ACC112 (cell line): ENCODE measurements around the gene HPS5.

ENCODE experiments used
- H2AFZ ChIP-seq: fragments of 200-600 bp; sonication (generic); one replicate; pipeline ENCODE4 v1.6.0; 2017; ENCODE audit warnings: antibody characterized with exemption, low read length; ENCODE audit not compliant: unreplicated experiment
- H3K27ac ChIP-seq: fragments of 200-600 bp; sonication (generic); 2 replicates; pipeline ENCODE4 v1.5.1; 2014; ENCODE audit warnings: low read depth, mild to moderate bottlenecking, antibody characterized with exemption, low read length, moderate library complexity
- H3K27me3 ChIP-seq: fragments of 200-600 bp; sonication (generic); 2 replicates; pipeline ENCODE4 v1.6.1; 2014; ENCODE audit warnings: mild to moderate bottlenecking, antibody characterized with exemption, low read length, moderate library complexity, mixed read lengths; ENCODE audit not compliant: insufficient read depth
- H3K36me3 ChIP-seq: fragments of 200-600 bp; sonication (generic); 2 replicates; pipeline ENCODE4 v1.6.1; 2016; ENCODE audit warnings: mild to moderate bottlenecking, antibody characterized with exemption, low read length, moderate library complexity, mixed read lengths; ENCODE audit not compliant: insufficient read depth
- H3K4me1 ChIP-seq: fragments of 200-600 bp; sonication (generic); one replicate; pipeline ENCODE4 v1.6.1; 2016; ENCODE audit warnings: low read length, mixed read lengths; ENCODE audit not compliant: insufficient read depth, unreplicated experiment, control insufficient read depth
- H3K4me3 ChIP-seq: fragments of 200-600 bp; sonication (generic); 2 replicates; pipeline ENCODE4 v1.5.1; 2014; ENCODE audit warnings: mild to moderate bottlenecking, low read depth, low read length
- H3K79me2 ChIP-seq: fragments of 200-600 bp; sonication (generic); one replicate; pipeline ENCODE4 v1.6.0; 2016; ENCODE audit warnings: low read length; ENCODE audit not compliant: control insufficient read depth, unreplicated experiment, insufficient read depth

HPS5 gene

GRCh38 chr11:18309691-18310090 is 12.2 kb downstream of the HPS5 start:
- no peak overlapping the region for H3K27ac ChIP-seq
- H3K4me1 ChIP-seq = peaks cover 23% of the 10 kb centered on the region
- H3K36me3 ChIP-seq = peaks cover 40% of the 10 kb centered on the region
- H2AFZ ChIP-seq = no peak overlapping the region
- H3K4me3 ChIP-seq = no peak overlapping the region
- H3K79me2 ChIP-seq = peaks cover 2% of the 10 kb centered on the region
- H3K27me3 ChIP-seq = no peaks in the 10 kb centered on the region

- no peak overlapping the region for H2AFZ ChIP-seq
- H3K4me1 ChIP-seq = peaks cover 15% of the 10 kb centered on the region
- no peaks in the 10 kb centered on the region for H3K79me2 ChIP-seq
- no peaks in the 10 kb centered on the region for H3K27me3 ChIP-seq
- H3K4me3 ChIP-seq = no peak overlapping the region
- no peak overlapping the region for H3K27ac ChIP-seq
- peaks cover 45% of the 10 kb centered on the region for H3K36me3 ChIP-seq
Observed at GRCh38 chr11:18308242-18308641, 13.7 kb downstream of the HPS5 start.

GRCh38 chr11:18307461-18308139 is 14.3 kb downstream of the HPS5 start:
- Histone ChIP-seq H3K79me2 (no peaks in the 10 kb centered on the region), H3K4me1 (peaks cover 9% of the 10 kb centered on the region), H3K4me3 (no peak overlapping the region), H3K27me3 (no peaks in the 10 kb centered on the region), H3K27ac (no peak overlapping the region), H2AFZ (no peak overlapping the region), H3K36me3 (peaks cover 45% of the 10 kb centered on the region)

DNA sequence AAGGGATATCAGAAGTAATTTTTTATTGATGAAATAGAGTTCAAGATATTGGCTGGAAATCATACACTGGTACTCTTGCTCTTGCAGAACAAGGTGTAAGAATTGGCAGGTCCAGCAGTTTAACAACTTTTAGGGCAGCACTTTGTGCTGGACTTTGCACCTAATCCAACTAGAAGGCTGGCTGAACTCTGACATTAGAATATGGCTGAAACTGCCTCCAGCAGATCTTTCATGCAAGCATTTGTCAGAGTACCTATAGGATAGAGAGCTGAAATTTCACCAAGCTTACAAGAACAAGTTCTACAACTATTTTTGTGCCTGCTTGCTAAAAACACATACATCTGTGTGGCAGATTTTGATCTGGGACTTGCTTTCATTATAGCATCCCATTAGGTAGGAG is 17.2 kb downstream of the HPS5 start:
- H3K79me2 ChIP-seq = no peaks in the 10 kb centered on the region
- no peak overlapping the region for H3K27ac ChIP-seq
- no peaks in the 10 kb centered on the region for H3K27me3 ChIP-seq
- peaks cover 43% of the 10 kb centered on the region for H3K36me3 ChIP-seq
- H3K4me1 ChIP-seq = no peaks in the 10 kb centered on the region
- no peak overlapping the region for H3K4me3 ChIP-seq
- no peak overlapping the region for H2AFZ ChIP-seq

GRCh38 chr11:18299721-18300120 is 22.2 kb downstream of the HPS5 start:
- Histone ChIP-seq H3K27me3 (no peaks in the 10 kb centered on the region), H3K4me1 (no peaks in the 10 kb centered on the region), H3K79me2 (no peaks in the 10 kb centered on the region), H2AFZ (no peak overlapping the region), H3K27ac (no peak overlapping the region), H3K36me3 (peaks cover 43% of the 10 kb centered on the region), H3K4me3 (no peak overlapping the region)

DNA sequence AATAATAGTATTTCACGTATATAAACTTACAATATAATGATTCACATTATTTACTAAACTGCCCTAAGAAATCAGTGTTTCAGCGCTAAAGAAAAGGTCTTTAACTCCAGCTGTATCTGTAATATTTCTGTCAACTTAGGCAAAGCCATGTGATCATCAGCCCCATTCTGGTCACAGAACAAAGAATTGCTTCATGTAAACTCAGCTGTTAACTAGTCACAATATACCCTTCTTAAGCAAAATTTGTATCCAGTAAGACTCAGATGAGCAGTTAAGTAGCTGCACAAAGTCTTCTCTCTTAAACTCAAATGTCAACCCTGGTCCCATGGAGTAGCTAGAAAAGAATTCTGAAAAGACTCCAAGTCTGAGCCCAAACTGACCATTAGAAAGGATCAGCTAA is 26.6 kb downstream of the HPS5 start:
- H3K36me3 ChIP-seq = peaks cover 43% of the 10 kb centered on the region
- no peak overlapping the region for H3K27ac ChIP-seq
- no peaks in the 10 kb centered on the region for H3K27me3 ChIP-seq
- H2AFZ ChIP-seq = no peak overlapping the region
- H3K79me2 ChIP-seq = no peaks in the 10 kb centered on the region
- H3K4me1 ChIP-seq = no peaks in the 10 kb centered on the region
- H3K4me3 ChIP-seq = no peak overlapping the region

- no peak overlapping the region for H2AFZ ChIP-seq
- no peaks in the 10 kb centered on the region for H3K4me1 ChIP-seq
- H3K4me3 ChIP-seq = no peak overlapping the region
- no peaks in the 10 kb centered on the region for H3K79me2 ChIP-seq
- peaks cover 40% of the 10 kb centered on the region for H3K36me3 ChIP-seq
- H3K27me3 ChIP-seq = no peaks in the 10 kb centered on the region
- no peak overlapping the region for H3K27ac ChIP-seq
Observed at GRCh38 chr11:18294862-18295261, 27.1 kb downstream of the HPS5 start.

DNA sequence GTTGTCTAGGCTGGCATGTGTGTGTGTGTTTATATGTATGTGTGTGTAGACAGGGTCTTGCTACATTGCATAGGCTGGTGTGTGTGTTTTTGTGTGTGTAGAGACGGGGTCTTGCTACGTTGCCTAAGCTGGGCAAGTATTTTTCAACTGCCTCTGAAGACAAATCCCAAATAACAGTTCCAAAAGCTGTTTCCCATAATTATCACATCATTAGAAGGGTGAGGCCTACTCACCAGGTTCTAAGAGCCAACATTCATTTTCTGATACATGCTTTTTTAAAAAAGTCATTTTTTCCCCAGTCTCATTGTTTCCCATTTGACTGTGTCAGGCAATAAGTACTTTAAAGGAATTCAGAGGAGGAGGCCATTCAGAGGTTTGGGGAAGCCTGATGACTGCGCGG is 33.0 kb downstream of the HPS5 start:
- Histone ChIP-seq H2AFZ (no peak overlapping the region), H3K4me3 (no peak overlapping the region), H3K4me1 (no peaks in the 10 kb centered on the region), H3K27ac (no peak overlapping the region), H3K36me3 (peaks cover 29% of the 10 kb centered on the region), H3K27me3 (no peaks in the 10 kb centered on the region), H3K79me2 (no peaks in the 10 kb centered on the region)

DNA sequence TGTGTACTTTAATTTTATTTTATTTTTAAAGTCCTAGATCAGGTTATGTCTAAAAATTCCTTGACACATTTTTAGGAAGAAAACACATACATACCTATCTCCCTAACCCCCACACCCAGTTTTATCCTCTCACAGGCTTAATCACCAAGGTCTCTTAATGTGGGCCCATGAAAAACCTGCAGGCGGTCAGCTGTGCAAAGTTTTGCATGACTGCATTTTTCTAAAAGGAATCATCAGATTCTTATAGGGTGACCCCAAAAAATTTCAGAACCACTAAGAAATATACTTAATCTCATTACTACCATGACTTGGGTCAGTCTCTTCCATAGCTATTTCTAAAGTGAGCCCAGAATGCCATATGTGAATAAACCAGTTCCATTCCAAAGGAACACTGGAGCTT is 36.1 kb downstream of the HPS5 start:
- no peaks in the 10 kb centered on the region for H3K79me2 ChIP-seq
- no peak overlapping the region for H3K4me3 ChIP-seq
- H3K27ac ChIP-seq = no peak overlapping the region
- H2AFZ ChIP-seq = no peak overlapping the region
- no peaks in the 10 kb centered on the region for H3K27me3 ChIP-seq
- H3K4me1 ChIP-seq = no peaks in the 10 kb centered on the region
- peaks cover 27% of the 10 kb centered on the region for H3K36me3 ChIP-seq

DNA sequence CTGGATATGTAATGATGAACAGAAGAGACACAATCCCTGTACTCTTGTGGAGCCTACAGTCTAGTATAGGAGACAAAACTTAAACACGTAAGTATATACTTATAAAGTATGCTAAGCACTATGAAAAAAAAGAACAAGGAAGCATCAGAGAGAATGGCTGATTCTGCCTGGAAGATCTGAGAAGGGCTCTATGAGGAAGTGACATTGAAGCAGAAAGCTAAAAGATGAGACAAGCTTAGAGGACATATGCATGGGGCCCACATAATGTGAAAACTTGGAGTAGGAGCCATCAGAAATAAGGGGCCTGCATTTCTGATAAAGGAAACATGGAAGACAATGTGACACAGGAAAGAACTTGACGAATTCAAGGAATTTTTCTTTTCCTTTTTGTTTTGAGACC is 39.3 kb downstream of the HPS5 start:
- Histone ChIP-seq H3K79me2 (no peaks in the 10 kb centered on the region), H3K27me3 (no peaks in the 10 kb centered on the region), H3K36me3 (peaks cover 33% of the 10 kb centered on the region), H3K27ac (no peak overlapping the region), H3K4me1 (no peaks in the 10 kb centered on the region), H2AFZ (no peak overlapping the region), H3K4me3 (no peak overlapping the region)

- Histone ChIP-seq H3K27me3 (no peaks in the 10 kb centered on the region), H3K27ac (no peak overlapping the region), H2AFZ (no peak overlapping the region), H3K79me2 (no peaks in the 10 kb centered on the region), H3K4me1 (no peaks in the 10 kb centered on the region), H3K36me3 (peaks cover 28% of the 10 kb centered on the region), H3K4me3 (no peak overlapping the region)
Observed at GRCh38 chr11:18280438-18281045, 41.4 kb downstream of the HPS5 start.
